GM21576 (cell line): ENCODE measurements around the gene FCHSD1.
"Not testable (repeated sequence)": the region's sequence is repeated elsewhere in the genome, so short reads cannot be mapped to it uniquely, and the experiment has no call there.

ENCODE experiments used
- ATAC-seq: cut with Tn5 transposase; IDR thresholded peaks from one replicate; pipeline ENCODE4 v1.9.1; 2021; ENCODE audit warnings: mild to moderate bottlenecking, moderate library complexity; ENCODE audit not compliant: unreplicated experiment

FCHSD1 gene

DNA sequence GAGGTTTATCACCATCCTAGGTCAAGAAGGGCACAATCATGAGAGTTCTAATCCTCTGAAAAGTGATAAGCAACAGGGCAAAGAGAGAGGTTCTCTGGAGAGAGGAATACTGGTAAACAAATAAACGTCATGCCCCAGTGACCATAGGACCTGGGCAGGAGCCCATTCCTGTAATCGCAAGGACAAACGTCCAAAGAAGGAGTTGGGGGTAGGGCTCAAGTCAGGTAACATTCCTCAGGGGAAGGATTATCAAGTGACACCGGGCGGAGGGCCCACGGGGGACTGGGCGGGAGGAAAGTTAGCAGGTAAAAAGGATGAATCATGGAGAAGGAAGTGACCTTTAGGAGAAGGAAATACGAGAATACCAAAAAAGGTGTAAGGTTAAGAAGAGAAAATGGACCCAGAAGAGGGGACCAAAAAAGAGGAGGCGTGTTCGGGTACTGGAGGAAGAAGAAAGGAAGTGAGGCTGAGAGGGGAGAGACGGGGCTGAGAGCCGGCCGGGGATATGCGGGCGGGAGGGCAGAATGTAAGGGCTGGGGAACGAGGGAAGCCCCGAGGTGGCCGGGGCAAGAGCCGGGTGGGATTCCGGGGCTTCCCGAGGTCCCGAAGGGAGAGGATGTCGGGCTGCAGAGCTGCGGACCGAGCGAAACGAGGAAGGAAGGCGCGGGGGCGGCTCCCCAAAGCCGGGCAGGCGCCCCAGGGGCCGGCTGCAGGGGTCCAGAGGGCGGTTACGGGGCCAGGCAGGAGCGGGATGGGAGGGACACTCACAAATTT, 33.0 kb downstream of the FCHSD1 start:
- ATAC-seq = peak; percentile 16

- ATAC-seq = no peak
Measured at GRCh38 chr5:141617682-141618029, 33.6 kb downstream of the FCHSD1 start.

DNA sequence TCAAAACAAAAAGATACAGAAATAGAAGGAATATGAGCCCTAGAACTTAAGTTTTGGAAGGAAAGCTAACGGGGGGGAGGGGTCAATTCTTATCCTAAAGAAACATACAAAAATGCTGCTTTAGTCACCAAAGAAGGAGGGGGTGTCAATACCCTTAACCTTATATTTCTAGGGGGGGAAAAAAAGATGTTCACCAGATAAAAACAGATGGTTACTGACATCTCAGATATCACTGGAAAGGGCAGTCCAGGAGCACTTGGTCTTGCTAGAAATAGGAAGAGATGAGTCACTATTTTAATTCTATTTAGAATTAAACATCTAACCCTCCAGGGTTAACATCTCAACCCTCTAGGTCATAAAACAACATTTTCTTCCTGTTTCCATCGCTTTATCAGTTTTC, 34.1 kb downstream of the FCHSD1 start:
- ATAC-seq = no peak

DNA sequence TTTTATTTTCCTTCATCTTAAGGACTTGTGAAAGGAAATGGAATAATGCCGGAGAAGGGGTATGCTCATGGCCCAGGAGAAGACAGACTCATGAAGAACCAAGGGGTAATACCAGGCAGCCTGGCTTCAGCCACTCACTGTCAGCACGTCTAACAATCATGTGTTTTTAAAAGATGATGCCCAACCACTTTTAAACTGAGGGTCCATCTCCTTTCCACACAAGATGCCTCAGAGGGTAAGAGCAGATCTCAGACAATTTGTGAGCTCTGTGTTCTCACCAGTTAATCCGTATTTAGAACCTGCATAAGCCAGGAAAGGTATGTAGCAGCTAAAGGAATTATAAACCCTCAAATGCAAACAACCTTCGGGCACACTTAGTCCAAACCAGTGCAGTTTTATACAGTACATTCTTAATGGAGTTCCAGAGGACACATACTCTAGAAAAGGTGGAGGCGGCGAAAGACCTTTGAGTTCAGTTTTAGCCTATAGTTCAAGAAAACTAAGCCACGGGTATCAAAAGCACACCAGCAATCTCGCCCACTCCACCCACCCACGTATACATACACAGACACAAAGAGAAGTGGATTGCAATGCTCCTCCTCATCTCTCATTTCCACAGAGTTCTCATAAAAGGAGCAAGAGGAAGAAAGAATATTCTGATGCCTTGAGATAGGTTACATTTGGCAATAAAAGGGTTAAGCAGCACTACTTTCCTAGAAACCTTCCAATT, 35.1 kb downstream of the FCHSD1 start:
- no peak for ATAC-seq

DNA sequence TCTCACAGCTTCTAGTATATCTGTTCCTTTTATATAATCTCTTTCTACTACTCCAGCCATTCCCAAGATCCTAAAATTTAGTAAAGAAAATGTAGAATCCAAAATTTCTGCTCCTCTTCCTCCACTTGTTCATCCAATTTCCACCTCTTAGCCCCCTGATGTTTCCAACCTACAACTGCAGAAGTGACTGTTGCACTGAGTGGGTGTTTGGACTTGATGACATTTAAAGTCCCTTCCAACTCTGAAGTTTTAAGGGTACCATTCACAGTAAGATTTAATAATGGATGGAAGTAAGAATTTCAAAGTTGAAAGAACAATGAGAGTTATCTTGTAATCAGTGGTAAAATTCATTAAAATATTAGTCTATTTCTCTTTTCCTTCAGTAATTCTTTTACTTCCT, 37.9 kb downstream of the FCHSD1 start:
- ATAC-seq = no peak

DNA sequence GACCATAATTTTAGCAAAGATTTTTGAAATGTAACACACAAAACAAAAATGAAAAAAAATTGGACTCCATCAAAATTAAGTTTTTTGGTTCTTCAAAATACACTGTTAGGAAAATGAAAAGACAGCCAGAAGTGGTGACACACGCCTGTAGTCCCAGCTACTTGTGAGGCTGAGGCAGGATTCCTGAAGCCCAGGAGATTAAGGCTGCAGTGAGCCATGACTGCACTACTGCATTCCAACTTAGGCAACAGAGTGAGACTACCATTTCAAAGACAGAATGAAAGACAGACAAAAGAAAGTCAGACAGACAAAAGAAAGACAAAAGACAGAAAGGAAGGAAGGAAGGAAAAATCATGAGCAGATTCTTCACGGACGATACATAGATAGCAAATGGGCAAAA, 39.9 kb downstream of the FCHSD1 start:
- no peak for ATAC-seq

GRCh38 chr5:141609921-141610320, 41.3 kb downstream of the FCHSD1 start:
- ATAC-seq = not testable (repeated sequence)

DNA sequence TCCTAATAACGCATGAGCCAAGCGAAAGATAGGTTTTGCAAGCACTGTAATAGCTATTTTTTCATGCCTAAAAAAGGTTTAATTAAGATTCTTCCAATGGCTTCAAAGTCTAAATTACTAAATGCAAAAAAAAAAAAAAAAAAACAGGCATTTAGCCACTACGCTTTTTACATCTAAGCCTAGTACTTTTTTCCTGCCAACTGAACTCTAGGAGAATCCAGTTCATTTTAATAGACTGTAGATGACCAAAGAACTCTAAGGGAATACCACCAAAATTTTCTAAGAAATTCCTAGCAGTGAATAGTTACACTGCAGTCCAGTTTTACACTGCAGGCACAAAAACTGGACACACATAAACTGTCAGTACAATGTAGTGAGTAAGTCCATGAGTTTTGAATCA, 42.2 kb downstream of the FCHSD1 start:
- no peak for ATAC-seq

DNA sequence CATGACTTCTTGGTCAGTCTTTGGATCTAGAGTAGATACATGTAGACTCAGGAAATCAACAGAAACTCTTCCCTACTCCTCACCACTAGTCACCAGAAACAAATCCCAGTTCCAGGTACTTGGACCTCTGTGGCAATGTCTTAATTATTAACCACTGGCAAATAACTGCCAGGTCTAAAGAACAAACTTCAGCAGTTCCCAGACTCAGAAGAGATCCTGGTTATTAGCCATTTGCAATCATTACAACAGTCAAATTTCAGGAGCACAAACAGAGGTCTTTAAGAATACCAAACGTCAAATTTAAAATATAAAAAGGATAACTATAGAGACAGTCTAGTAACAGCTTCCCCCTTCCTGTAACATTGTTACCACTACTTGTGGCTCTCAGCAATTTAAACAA, 42.7 kb downstream of the FCHSD1 start:
- no peak for ATAC-seq

DNA sequence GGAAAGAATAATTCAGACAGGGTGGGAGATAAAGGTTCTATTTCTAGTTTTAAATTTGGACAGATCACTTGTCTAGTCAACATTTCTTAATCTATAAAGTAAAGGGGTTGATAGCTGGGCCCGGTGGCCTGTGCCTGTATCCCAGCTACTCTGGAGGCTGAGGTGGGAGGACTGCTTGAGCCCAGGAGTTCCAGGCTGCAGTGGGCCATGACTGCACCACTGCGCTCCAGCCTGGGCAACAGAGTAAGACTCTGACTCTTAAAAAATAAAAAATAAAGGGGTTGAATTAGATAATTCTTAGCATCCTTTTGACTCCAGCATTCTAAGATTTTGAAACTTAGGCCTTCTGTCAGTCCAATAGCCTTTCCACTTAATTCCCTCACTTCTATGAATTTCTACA, 43.2 kb downstream of the FCHSD1 start:
- ATAC-seq = no peak

DNA sequence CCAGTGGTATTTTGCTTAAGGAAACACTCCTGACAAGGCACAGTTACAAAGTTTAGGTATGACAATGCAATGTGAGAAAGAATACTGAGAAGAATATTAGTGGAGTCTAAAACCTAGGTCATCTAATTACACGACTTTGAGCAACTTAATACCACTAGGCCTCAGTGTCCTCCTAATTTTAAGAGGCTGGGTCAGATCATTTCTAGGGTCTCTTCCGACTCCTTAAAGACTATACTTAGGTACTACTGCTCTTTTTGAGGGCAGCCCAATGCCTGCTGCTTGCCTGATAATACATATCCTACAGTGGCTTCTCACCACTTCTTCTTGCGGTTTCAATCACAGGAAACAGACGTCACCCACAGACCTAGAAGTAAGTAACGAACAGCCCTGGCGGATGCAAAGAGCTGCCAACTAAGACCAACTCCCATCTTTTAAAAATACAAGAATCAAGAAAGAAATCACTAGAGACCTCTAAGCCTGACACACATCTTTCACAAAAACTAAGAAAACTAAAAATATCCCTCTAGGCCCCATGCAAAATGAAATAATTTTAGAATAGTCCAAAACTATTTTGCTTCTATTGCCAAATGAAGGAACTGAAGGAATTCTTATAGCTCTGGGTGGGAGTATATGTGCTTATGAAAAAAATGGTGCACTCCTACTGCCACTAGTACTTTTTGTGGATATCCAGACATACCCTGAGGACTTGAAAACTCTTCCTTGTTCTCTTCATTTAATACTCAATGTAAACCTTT, 45.5 kb downstream of the FCHSD1 start:
- peak; percentile 94 for ATAC-seq

DNA sequence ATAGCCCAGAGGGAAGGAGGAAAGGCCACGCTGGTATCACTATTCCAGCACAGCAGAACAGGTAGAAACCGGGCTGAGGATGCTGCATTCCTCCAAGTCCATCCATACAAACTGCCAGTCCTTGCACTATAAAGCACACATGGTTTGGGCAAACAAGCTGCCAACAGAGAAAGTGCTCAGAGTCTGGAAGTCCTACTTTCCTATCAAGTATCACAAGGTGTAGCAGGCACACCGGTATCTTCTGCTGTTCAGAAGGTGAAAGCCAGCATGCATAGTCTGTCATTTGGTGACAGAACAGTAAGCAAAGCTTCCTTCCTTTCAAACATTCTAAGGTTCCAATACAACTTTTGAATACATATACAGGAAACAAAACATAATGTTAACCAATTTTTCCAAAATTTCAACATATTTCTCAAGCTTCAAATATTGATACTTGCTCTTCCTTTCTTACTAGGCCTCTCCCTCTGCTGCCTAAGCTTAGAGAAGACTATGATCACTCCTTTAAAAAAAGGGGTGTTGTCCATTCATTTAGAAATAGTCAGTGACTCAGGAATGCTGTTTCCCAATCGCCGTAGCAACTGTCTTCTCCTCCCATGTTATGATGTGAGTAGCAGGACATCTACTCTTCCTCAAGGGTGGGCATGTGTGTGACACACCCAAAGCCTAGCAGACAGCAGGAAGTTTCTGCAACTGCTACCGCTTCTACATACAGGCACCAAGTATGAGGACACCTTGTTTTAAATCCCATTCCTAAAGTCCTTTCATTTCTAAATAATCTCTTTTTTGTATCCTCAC, 47.1 kb downstream of the FCHSD1 start:
- ATAC-seq = no peak

- ATAC-seq = no peak
Measured at GRCh38 chr5:141602606-141603005, 48.6 kb downstream of the FCHSD1 start.

GRCh38 chr5:141598391-141599345, 52.5 kb downstream of the FCHSD1 start:
- no peak for ATAC-seq

DNA sequence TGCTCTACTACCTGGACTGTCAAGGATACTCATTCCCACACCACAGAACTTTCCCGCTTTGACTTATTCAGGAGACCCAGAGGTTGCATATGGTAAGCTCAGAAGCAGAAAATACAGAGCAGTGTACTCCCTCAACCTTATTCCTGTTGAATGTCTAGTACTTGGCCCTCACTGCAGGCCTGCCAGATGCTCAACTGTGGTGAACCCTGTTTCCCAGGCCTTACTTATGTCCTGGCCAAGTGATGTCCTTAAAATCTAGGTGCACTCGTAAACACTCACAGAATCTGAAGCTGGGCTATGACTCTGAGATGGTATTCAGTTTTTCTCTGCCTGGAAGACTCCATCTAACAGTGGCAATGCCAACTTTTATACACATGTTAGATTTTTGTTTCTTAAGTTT, 53.4 kb downstream of the FCHSD1 start:
- no peak for ATAC-seq

DNA sequence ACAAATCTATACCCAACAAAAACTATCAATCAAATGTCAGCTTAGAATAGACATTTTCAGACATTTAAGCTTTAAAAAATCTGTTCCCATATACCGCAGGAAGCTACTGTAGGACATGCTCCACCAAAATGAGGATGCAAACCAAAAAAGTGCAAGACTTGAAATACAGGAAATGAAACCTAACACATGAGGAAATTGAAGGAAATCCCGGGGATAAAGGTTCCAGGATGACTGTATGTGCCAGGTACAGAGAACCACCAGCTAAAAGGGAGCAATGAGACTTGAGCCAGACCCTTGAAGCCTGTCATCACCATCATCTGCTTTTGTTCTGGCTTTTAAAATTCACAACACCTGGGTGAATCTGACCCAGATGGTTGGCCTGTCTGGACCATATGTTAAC, 53.8 kb downstream of the FCHSD1 start:
- ATAC-seq = no peak

GRCh38 chr5:141596867-141597266, 54.4 kb downstream of the FCHSD1 start:
- ATAC-seq = no peak

DNA sequence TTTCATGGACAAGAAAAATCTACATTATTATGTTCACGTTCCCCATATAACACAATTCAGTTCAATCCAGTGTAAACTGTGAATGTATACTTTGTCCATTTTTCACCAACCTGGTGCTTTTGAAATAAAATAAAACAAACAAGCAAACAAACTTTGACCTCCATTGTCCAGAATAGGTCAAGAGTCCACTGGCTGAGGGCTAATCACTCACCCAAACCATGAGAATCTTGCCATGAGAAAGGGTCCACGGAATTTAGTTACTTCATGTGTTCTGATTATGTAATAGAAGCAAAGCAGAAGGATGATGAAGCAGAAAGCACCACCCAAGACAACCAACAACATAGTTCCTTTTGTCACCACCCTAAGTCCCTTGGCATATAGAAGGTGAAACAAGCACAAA, 61.1 kb downstream of the FCHSD1 start:
- ATAC-seq = no peak
